Measurements from ENCODE around the gene LYZL6.
"Not testable (repeated sequence)": the region's sequence is repeated elsewhere in the genome, so short reads cannot be mapped to it uniquely, and the experiment has no call there.

The LYZL6 gene

GRCh38 chr17:35906926-35907637, 36.4 kb downstream of the LYZL6 start:
- DNase-seq (ENCODE audit: low spot score), result no peak

GRCh38 chr17:35906191-35906925, 37.2 kb downstream of the LYZL6 start:
- no peak for DNase-seq (ENCODE audit: low spot score)

- no peak for DNase-seq (ENCODE audit: low spot score)
These were observed 40.1 kb downstream of the LYZL6 start for GRCh38 chr17:35903451-35903850.

- no peak for DNase-seq (ENCODE audit: low spot score)
These were observed 41.8 kb downstream of the LYZL6 start for GRCh38 chr17:35901631-35902175.

GRCh38 chr17:35900708-35901480, 42.6 kb downstream of the LYZL6 start:
- no peak for DNase-seq (ENCODE audit: low spot score)

GRCh38 chr17:35900280-35900679, 43.2 kb downstream of the LYZL6 start:
- DNase-seq (ENCODE audit: low spot score), result no peak

GRCh38 chr17:35898283-35899070, 45.0 kb downstream of the LYZL6 start:
- DNase-seq (ENCODE audit: low spot score), result no peak

GRCh38 chr17:35897772-35898171, 45.7 kb downstream of the LYZL6 start:
- not testable (repeated sequence) for DNase-seq (ENCODE audit: low spot score)

GRCh38 chr17:35895636-35896587, 47.6 kb downstream of the LYZL6 start:
- DNase-seq (ENCODE audit: low spot score), result no peak

GRCh38 chr17:35894206-35894605, 49.3 kb downstream of the LYZL6 start:
- DNase-seq (ENCODE audit: low spot score), result no peak

GRCh38 chr17:35893751-35894150, 49.8 kb downstream of the LYZL6 start:
- DNase-seq (ENCODE audit: low spot score), result no peak

- DNase-seq (ENCODE audit: low spot score), result no peak
These were observed 51.1 kb downstream of the LYZL6 start for GRCh38 chr17:35892091-35893035.

- DNase-seq (ENCODE audit: low spot score), result no peak
These were observed 52.2 kb downstream of the LYZL6 start for GRCh38 chr17:35891269-35891668.

GRCh38 chr17:35890774-35891155, 52.7 kb downstream of the LYZL6 start:
- no peak for DNase-seq (ENCODE audit: low spot score)

- no peak for DNase-seq (ENCODE audit: low spot score)
These were observed 53.4 kb downstream of the LYZL6 start for GRCh38 chr17:35889818-35890773.

GRCh38 chr17:35889241-35889640, 54.3 kb downstream of the LYZL6 start:
- DNase-seq (ENCODE audit: low spot score), result no peak
